A549 treated with CORT108297 at 1 μM for 4 hours (cell line): ENCODE data around the gene RHBDL3. TPM values are rescaled to one million over a fixed set of nuclear protein-coding genes. Genes with fewer than 3 reads are reported as not detected.

Experiments
- total RNA-seq: library from RNA; stranded (reverse); fragments of 200-300 nt; extraction: Qiagen RNA extraction; gene quantifications from 5 replicates; pipeline ENCODE4 v1.2.3, GENCODE V29; 2022

The RHBDL3 gene, protein sequence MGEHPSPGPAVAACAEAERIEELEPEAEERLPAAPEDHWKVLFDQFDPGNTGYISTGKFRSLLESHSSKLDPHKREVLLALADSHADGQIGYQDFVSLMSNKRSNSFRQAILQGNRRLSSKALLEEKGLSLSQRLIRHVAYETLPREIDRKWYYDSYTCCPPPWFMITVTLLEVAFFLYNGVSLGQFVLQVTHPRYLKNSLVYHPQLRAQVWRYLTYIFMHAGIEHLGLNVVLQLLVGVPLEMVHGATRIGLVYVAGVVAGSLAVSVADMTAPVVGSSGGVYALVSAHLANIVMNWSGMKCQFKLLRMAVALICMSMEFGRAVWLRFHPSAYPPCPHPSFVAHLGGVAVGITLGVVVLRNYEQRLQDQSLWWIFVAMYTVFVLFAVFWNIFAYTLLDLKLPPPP
- 2.5 to 6.0 TPM (median 4.4 TPM) in 5 replicates for total RNA-seq

DNA sequence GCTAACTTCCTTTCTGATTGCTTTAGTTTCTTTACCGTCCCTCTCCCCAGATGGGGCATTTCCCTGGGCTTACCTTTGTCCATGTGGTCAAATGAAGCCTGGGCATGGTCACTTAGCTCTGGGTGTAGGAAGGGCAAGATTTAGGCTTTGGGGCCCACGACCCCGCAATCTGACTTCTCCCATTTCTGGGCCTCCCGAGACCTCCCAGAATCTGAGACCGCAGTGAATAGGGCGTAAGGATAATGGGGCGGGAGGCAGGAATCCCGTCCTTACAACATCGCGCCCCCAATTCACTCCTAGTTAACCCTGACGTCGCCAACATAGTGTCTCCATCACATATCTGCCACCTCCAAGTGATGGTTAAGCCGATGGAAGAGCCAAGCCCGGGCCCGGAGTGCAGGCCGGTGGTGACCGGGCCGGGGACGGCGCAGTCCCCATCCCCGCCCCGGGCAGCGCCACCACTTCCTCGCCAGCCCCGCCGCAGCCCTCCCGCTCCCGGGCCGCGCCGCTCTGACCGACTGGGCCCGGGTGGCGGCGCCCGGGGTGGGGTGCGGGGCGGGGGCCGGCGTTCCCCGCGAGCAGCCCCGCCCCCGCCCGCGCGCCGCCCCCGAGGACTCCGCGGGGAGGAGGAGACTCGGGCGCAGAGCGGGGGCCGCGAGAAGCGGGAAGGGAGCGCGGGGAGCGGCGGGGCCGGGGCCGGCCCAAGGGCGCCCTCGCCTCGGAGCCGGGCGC lies at the start of gene RHBDL3:
RHBDL3 (plus strand) TSS at position 641 of the 732 bp plus-strand sequence. CDS start 358 bp downstream, outside the sequence.

DNA sequence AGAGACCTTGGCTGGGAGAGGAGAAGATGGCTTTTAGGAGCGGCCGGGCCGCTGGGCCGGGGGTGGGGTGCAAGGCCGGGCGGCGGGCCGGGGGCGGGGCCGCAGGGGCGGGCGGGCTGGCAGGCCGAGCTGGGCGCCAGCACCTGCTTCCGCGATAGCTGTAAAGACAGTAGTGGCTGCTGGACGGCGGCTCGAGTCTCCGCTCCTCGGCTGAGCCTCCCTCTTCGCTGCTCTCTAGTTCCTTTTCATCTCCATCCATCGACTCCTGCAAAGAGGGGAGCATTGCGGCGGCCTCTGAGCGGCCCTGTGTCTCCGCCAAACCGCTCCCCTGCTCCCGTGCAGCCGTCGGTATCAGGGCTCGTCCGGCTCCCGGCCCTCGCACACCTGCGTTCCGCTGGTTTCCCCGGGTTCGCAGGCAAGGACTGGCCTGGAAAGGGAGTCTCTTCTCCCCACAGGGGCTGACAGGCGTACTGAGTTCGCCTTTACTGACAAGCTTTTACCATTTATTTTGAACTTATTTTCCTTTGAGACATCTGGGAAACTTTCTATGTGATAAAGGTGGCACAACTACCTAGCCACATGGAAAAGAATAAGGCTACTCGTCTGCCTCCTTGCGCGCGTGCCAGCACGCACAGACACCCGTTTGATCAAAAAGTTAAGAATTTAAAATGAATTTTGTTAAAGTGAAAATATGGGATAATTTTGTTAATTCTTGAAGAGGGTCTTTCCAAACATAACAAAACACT lies 76.4 kb downstream of the RHBDL3 start, which contains the start of gene C17orf75:
C17orf75 (minus strand) TSS at position 317 of the 746 bp plus-strand sequence; CDS start at position 283, 34 bp downstream.

DNA sequence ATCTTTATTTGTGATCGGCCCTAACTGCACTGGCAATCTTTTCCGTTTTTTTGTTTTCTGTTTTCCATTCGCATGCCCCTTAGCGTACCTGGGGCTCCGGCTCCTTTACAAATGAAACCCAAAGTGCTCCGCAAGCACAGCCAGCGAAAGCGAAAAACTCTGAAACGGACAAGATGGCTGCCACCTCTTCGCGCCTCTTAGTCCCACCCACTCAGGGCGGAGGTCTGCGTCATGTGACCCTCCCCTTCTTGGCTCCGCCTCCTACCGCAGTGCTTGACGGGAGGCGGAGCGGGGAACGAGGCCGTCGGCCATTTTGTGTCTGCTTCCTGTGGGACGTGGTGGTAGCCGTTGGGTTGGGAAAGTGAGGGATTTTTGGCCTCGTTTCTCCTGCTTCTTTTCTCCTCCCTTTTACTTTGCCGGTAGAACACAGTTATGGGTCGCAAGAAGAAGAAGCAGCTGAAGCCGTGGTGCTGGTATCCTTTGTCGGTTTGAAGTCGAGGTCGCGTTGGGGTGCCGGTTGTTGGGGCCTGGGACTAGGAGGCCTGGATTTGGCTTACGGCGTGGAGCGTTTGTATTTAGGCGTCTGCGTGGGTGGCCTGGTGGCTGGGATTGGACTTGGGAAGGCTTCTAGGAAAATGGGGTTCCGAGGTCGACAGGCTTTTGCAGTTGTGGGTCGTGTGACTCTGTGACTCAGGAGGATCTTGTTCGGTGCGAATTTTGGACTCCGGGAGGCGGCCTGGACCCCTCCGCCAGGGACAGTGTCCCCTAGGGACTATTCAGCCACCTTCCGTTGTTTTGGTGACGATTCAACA lies 84.4 kb downstream of the RHBDL3 start, which contains the start of gene ZNF207:
ZNF207 (plus strand) TSS at position 304 of the 812 bp plus-strand sequence; CDS start at position 433, 129 bp downstream.

Other genes with a start within 250 kb of the RHBDL3 start
- gene RHOT1, start 123.3 kb upstream of the RHBDL3 start, total RNA-seq = 19.6 to 27.5 TPM (median 26.1 TPM) in 5 replicates
- gene C17orf75, start 76.3 kb downstream of the RHBDL3 start, total RNA-seq = 25.7 to 28.8 TPM (median 28.1 TPM) in 5 replicates
- gene ZNF207, start 84.3 kb downstream of the RHBDL3 start, total RNA-seq = 233 to 261 TPM (median 242 TPM) in 5 replicates
- 174 to 248 TPM (median 176 TPM) in 5 replicates for gene PSMD11, start 178.7 kb downstream of the RHBDL3 start, total RNA-seq
- 2.5 to 3.9 TPM (median 3.8 TPM) in 5 replicates for gene CDK5R1, start 221.2 kb downstream of the RHBDL3 start, total RNA-seq